HL-60/S4 treated with retinoic acid at 250 ng/mL for 4 days and 3 days (cell line): ENCODE measurements around the gene TRIM28.
"Not testable (repeated sequence)": the region's sequence is repeated elsewhere in the genome, so short reads cannot be mapped to it uniquely, and the experiment has no call there.

Experiments
- in situ Hi-C: fragments of 300-500 bp; cut with MboI; formaldehyde crosslinking; loops from 2 replicates; pipeline ENCODE4 v1.7.0; 2022; ENCODE audit warnings: low sequenced_read_pairs

TRIM28 gene

DNA sequence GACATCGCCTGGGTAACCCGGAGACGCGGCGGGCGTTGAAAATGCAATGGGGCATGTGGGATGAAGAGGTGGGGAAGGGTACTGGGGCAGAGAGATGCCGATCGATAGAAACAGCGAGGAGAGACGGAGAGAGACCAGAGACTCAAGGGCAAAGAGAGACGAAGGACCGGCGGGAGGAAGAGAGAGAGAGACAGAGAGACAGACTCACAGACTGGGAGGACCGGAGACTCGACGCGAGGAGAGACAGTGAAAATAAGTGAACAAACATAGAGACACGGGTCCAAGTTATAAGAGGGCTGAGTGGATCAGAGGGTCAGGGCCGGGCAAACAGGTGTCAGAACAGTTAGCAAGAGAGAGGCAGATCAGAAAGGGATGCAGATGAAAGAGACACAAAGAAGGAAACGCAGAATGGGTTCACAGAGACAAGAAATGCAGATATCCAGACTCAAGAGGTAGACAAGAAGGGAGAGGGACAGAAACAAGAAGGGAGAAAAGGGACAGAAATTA, 29.8 kb downstream of the TRIM28 start:
- in situ Hi-C loops, result no loop called here

DNA sequence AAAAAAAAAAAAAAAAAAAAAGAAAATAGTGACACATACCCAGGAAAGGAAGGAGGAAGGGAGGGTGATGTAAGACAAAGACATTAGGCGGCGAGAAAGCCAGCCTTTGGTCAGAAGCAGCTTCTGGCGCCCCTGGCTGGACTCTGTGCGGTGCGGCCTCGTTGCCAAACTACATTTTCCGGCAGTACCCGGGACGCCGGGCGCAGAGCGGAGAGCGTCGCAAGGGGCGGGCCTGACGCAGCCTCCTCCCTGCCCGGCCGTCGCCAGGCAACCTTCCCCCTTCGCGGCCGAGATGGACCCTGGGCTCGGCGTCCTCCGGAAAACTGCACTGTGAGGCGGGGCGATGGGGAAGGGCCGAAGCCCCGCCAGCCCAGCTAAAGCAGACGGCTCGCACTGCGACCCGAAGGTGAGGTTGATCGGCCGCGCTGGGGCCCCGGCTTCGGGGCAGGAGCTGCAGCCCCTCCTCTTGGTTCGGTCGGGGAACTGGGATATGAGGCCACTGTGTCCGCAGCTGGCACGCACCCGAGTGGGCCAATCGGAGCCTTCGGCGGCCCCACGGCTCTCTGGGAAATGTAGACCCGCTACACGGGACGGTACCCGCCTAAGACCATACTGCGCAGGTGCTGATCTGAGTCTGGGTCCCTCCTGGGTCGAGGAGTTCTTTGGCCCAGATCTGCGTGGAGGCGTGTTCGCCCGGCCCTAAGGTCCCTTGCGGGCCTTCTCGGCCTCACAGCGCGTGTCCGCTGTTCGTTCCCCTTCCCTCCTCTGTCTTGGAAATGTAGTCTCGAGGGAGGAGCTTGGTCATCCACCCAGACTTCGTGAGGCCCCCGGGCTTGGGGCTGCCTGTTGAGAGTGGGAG, 31.5 kb downstream of the TRIM28 start:
- in situ Hi-C loops, result no loop called here

DNA sequence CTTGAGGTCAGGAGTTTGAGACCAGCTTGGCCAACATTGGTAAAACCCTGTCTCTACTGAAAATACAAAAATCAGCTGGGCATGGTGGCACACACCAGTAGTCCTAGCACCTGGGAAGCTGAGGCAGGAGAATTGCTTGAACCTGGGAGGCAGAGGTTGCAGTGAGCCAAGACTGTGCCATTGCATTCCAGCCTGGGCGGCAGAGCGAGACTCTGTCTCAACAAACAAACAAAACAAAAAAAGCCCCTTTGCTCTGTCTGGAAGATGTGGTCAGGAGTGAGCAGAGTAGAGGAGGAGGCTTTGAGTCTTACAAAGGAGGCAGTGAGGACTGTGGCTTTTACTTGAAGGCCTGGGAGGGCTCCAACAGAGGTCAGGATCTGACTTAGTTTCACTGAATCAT, 33.7 kb downstream of the TRIM28 start:
- in situ Hi-C loops, result not testable (repeated sequence)

DNA sequence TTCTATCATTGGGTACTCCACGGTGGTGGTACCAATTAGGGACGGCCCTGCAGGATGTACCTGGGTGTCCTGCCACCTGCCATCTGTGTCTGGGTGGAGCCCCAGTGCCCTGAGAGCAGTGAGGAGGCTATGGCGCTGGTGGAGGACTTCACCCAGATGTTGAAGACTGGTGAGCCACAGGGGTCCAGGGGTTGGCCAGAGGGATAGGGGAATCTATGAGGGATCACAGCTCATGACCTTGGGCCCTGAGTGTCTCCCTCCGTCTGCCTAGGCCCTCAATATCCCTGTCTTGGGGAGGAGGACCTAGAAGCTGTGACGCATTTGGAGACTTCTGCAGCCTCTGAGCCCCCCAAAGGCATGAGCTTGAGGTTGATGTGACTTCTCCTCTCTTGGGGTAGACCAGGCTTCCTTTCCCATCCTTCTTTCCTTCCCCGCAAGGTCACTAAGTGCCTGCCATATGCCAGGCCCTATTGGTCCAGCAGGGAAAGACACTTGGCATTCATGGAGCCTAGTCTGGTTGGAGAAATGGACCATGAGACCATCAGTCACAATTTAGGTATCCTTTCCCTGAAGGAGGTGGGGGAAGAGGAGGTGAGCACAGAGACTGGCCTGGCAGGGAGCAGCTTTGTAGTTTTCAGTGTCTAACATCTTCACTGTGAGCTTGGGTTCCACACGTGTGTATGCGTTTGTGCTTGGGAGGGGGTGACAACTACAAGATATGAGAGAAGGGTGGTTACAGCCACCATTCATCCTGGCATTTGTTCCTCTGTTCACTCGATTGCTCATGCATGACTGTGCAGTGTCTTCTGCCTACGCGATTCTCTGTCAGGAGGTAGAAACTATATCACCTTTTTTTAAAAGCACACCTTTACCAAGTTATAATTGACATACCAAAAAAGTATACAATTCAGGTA, 34.4 kb downstream of the TRIM28 start:
- in situ Hi-C loops, result no loop called here

DNA sequence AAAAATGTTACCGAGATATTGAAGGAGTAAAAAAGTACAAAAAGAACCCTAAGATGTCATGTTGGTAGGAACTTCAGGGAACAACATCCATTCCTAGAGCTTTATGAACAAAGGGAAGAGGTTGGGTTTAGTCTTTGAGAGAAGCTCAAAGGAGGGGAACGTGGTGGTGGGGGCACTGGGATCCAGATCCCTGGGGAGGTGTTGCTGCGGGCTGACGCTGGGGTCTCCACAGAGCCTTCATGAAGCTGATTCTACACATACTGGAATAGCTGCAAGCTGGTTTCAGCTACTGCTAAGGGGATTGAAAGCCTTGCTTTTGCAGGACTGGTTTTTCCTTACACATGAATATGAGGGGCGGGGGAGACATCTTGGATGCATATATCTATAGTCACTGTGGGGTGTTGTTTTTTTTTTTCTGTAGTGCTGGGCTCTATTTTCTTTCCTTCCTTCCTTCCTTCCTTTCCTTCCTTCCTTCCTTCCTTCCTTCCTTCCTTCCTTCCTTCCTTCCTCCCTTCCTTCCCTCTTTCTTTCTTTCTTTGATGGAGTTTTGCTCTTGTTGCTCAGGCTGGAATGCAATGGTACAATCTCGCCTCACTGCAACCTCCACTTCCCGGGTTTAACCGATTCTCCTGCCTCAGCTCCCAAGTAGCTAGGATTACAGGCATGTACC, 35.7 kb downstream of the TRIM28 start:
- in situ Hi-C loops, result no loop called here

DNA sequence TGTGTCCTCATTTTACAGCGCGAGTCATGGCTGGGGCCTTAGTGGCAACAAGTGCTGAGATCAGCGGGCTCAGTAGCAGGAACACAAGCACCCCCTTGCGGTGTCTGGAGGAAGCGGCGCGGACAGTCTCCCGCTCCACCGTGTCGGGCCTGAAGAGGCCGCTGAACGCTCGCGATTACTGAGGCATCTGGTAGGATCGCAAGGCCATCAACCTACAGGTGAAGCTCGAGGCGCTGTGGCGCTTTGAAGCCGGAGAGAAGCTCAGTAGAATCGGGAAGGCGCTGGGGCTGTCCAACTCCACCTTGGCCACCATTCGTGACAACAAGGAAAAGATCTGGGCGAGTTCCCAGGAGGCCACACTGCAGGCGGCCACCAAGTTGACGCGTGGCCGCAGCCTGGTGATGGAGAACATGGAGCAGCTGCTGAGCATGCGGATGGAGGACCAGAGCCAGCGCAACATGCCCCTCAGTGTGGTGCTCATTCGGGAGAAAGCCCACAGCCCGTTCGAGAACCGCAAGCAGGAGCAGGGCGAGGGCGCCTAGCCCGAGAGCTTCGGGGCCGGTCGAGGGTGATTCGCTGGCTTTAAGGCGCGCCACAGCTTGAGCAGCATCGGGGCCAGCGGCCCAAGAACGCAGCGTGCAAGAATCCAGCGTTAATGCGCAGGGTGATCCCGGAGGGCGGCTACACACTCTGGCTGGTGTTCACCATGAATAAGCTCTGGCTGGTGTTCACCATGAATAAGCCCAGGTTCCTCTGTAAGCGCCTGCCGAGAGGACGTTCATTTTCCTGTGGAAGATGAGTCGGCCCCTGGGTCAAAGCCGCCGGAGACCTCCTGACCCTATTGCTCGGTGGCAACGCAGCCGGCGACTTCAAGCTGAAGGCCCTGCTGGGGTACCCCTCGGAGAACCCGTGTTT, 37.6 kb downstream of the TRIM28 start:
- in situ Hi-C loops, result no loop called here

DNA sequence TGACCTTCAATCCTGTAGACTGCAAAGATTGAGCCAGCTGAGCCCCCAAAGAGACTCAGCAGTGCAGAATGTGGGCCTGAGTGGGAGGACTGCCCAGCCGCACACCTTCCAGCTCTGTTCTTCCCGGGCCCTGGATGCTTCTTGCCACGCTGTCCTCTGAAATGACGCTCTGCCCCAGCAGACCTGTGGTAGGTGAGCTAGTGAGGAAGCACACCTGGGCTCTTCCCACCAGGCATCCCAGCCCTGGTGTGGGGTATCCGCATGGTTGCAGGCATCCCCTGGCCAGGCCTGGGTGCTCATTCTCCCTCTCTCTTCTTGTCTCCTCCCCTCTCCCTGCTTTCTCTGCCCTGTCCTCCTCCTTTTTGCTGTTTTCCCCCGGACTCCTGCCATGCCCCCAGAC, 39.1 kb downstream of the TRIM28 start:
- in situ Hi-C loops, result no loop called here

DNA sequence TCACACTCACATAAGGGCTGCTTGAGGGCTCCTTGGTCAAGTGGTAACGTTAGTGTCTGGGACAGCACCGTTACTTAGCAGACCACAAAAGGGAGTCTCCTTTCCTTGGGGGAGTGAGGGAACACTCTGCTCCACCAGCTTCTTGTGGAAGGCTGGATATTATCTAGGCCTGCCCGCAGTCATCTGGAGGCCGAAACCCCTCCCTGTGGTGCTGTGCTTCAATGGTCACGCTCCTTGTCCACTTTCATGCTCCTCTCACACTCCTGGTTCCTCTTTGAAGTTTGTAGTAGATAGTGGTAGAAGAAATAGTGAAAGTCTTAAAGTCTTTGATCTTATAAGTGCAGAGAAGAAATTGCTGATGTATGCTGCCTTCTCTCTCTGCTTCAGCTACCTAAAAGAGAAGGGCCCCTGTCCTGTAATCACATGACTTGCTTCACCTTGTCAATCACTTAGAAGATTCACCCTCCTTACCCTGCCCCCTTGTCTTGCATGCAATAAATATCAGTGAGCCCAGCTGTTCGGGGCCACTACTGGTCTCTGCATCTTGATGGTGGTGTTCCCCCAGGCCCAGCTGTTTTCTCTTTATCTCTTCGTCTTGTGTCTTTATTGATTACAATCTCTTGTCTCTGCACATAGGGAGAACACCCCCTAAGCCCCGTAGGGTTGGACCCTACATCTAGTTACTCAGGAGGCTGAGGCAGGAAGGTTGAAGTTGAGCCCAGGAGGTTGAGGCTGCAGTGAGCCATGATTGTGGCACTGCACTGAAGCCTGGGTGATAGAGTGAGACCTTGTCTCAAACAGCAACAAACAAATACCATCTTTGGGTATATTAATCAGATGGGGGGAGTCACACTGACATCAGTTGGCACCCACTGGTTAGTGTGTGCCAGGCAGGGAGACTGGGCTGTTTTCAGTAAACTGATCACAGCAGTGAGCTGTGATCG, 40.9 kb downstream of the TRIM28 start:
- in situ Hi-C loops, result no loop called here

DNA sequence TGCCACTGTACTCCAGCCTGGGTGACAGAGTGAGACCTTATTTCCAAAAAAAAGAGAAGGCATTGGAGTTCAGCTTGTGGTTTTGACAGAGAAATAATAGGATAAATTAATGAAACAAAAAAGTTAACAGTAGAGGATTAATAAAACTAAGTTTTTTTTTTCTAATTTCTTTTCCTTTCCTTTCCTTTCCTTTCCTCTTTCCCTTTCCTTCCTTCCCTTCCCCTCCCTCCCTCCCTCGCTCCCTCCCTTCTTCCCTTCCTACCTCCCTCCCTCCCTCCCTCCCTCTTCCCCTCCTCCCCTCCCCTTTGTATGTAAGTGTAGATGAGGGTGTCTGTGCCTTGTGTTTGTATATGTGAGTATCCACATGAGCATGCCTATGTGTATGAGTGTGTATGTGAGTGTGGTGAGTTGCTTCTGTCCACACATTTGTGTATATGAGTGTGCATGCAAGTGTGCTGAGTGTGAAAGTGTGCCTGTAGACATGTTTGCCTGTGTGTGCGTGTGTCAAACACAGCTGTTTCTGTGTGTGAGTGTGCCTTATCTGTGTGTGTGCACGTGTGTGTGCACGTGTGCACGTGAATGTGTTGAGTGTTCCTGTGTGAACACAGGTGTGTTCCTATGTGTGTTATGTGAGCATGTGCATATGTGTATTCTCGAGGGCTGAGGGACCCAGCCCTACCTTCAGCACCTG, 41.7 kb downstream of the TRIM28 start:
- in situ Hi-C loops, result no loop called here

DNA sequence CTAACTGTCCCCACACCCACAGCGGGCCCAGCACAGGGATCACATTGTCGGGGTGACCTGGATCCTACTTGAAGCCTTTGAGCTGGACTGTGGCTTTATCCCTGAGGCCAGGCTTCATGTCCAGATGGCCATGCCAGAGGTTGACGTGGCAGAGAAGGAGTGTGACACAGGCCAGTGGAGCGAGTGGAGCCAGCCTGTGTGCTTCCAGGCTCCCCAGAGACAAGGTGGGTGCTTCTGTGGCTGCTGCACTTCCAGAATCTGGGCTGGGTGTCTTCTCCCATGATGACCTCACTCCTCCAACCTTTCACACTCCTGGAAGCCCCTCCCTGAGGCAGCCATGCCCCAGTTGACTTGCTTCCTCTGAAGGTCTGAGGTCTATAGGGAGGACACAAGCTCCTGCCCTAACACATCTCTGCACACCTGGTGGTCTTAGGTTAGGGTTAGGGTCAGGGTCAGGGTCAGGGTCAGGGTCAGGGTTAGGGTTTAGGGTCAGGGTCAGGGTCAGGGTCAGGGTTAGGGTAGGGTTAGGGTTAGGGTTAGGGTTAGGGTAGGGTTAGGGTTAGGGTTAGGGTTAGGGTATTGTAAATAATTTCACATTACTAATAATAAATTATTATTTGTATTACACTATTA, 42.4 kb downstream of the TRIM28 start:
- in situ Hi-C loops, result no loop called here
